Common myeloid progenitor, CD34-positive (primary cell): ENCODE measurements around the gene GDPGP1.
A peak's percentile ranks its signal among the peaks of the same experiment; 100 is the strongest.
"Not testable (repeated sequence)": the region's sequence is repeated elsewhere in the genome, so short reads cannot be mapped to it uniquely, and the experiment has no call there.

Source experiments
- CTCF ChIA-PET: fragments of 350-600 bp; sonication (Branson Sonifier 250); formaldehyde crosslinking; loops from one replicate; lab custom pipeline; 2021; ENCODE audit warnings: antibody characterized with exemption; lab: Charles Lee
- POLR2A ChIA-PET: fragments of 350-600 bp; sonication (Branson Sonifier 250); formaldehyde crosslinking; loops from one replicate; lab custom pipeline; 2021; ENCODE audit warnings: antibody characterized with exemption; lab: Charles Lee
- DNase-seq, 3 donors: peaks; one replicate each; pipeline versions ENCODE4 v3.0.0 to v3.0.0-alpha.2; 2013
- H3K27ac ChIP-seq, 2 experiments: 1 replicate in 1 of 2; 2 replicates in 1 of 2; pipeline ENCODE4 v1.7.0; 2013; ENCODE audit warnings: inconsistent platforms in 2 of 2, low read length in 2 of 2, mild to moderate bottlenecking in 2 of 2, low read depth in 1 of 2, moderate library complexity in 1 of 2; ENCODE audit not compliant: severe bottlenecking in 2 of 2, insufficient read depth in 1 of 2, poor library complexity in 1 of 2
- H3K27me3 ChIP-seq, 5 experiments: replicated peaks in 2 of 5; 1 replicate in 3 of 5; 2 replicates in 2 of 5; pipeline versions ENCODE4 v1.6.1 to v1.7.0; 2013; ENCODE audit warnings: low read length in 4 of 5, mild to moderate bottlenecking in 2 of 5, moderate library complexity in 2 of 5, inconsistent platforms in 1 of 5; ENCODE audit not compliant: insufficient read depth in 5 of 5, control insufficient read depth in 4 of 5
- H3K36me3 ChIP-seq, 4 experiments: 1 replicate in 2 of 4; 2 replicates in 2 of 4; pipeline versions ENCODE4 v1.6.1 to v1.7.0; 2013; ENCODE audit warnings: low read length in 3 of 4, control low read depth in 1 of 4, mild to moderate bottlenecking in 1 of 4; ENCODE audit not compliant: control insufficient read depth in 4 of 4, insufficient read depth in 4 of 4
- H3K4me1 ChIP-seq, 4 experiments: 1 replicate in 3 of 4; 2 replicates in 1 of 4; pipeline versions ENCODE4 v1.6.1 to v1.7.1; 2013; ENCODE audit warnings: low read length in 3 of 4, mild to moderate bottlenecking in 3 of 4, control low read depth in 1 of 4, inconsistent platforms in 1 of 4, moderate library complexity in 1 of 4; ENCODE audit not compliant: control insufficient read depth in 4 of 4, insufficient read depth in 4 of 4; ENCODE audit errors: control extremely low read depth in 1 of 4
- H3K4me3 ChIP-seq, 7 experiments: 1 replicate in 4 of 7; 2 replicates in 3 of 7; pipeline versions ENCODE4 v1.5.1 to v1.7.0; 2013; ENCODE audit warnings: mild to moderate bottlenecking in 7 of 7, low read length in 6 of 7, moderate library complexity in 6 of 7, inconsistent platforms in 2 of 7, low read depth in 2 of 7, control low read depth in 1 of 7; ENCODE audit not compliant: insufficient read depth in 4 of 7, control insufficient read depth in 1 of 7; ENCODE audit errors: extremely low read depth in 1 of 7
- H3K9me3 ChIP-seq, 5 experiments: 1 replicate in 4 of 5; 2 replicates in 1 of 5; pipeline versions ENCODE4 v1.6.1 to v1.7.1; 2013; ENCODE audit warnings: low read length in 4 of 5, mild to moderate bottlenecking in 2 of 5, inconsistent platforms in 1 of 5, low read depth in 1 of 5, moderate library complexity in 1 of 5; ENCODE audit not compliant: control insufficient read depth in 4 of 5, insufficient read depth in 2 of 5; ENCODE audit errors: control extremely low read depth in 1 of 5
- WGBS: methylation state at CpG from one replicate; pipeline ENCODE4 v1.1.5; 2013; ENCODE audit not compliant: insufficient coverage; 5-methylcytosine and 5-hydroxymethylcytosine counted together

GDPGP1 gene

DNA sequence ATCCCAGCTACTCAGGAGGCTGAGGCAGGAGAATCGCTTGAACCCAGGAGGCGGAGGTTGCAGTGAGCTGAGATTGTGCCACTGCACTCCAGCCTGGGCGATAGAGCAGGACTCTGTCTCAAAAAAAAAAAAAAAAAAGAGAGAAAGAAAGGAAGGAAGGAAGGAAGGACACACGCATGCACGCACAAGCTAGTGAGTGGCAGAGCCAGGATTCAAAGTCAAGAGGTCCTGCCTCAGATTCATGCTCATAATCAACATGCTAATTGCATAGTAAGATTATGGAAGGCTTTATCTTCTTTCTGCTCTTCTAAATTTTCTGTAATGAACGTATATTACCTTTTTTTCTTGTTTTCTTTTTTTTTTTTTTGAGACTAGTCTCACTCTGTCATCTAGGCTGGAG is 26.7 kb downstream of the GDPGP1 start:
- POLR2A ChIA-PET, DNase-seq, H3K36me3 ChIP-seq, H3K27me3 ChIP-seq, H3K9me3 ChIP-seq, H3K4me3 ChIP-seq, H3K27ac ChIP-seq: not testable (repeated sequence)
- H3K4me1 ChIP-seq: peaks cover 7 to 15% (median 12%) of the 10 kb centered on the region in 4 experiments
- CTCF ChIA-PET: interaction anchor here (1.7 kb wide), 1 partner anchor 27 kb away, joined by 3 read pairs; no protein-coding TSS in a partner anchor
- no CpG with 5 or more reads among the region's 6 CpGs for WGBS

GRCh38 chr15:90261811-90262210 is 27.8 kb downstream of the GDPGP1 start:
- Histone ChIP-seq H3K4me3 (no peak overlapping the region), H3K27ac (no peak overlapping the region), H3K4me1 (peaks cover 10 to 25% (median 21%) of the 10 kb centered on the region in 4 experiments), H3K9me3 (no peaks in the 10 kb centered on the region), H3K36me3 (no peaks in the 10 kb centered on the region), H3K27me3 (no peaks in the 10 kb centered on the region)
- ChIA-PET CTCF (interaction anchor here (0.8 to 1.5 kb wide), 2 partner anchors 12 kb away, joined by 3 to 5 read pairs; partner anchors contain the start of gene TTLL13), POLR2A (no interaction called here)
- 100% methylated on average over 4 of the region's 5 CpGs for WGBS
- no peak for DNase-seq

- Histone ChIP-seq H3K27me3 (no peaks in the 10 kb centered on the region), H3K4me1 (peaks cover 16 to 32% (median 26%) of the 10 kb centered on the region in 4 experiments), H3K9me3 (no peaks in the 10 kb centered on the region), H3K36me3 (peaks cover 0 to under 1% (median under 1%) of the 10 kb centered on the region in 4 experiments), H3K27ac (no peak overlapping the region), H3K4me3 (no peak overlapping the region)
- ChIA-PET POLR2A (no interaction called here), CTCF (interaction anchor here (1.3 to 1.5 kb wide), 3 partner anchors 13 to 41 kb away, joined by 3 to 5 read pairs (median 3); partner anchors contain the start of gene TTLL13)
- no peak for DNase-seq
- 100% methylated on average over 4 of the region's 5 CpGs for WGBS
Observed at GRCh38 chr15:90262426-90262825, 28.4 kb downstream of the GDPGP1 start.

DNA sequence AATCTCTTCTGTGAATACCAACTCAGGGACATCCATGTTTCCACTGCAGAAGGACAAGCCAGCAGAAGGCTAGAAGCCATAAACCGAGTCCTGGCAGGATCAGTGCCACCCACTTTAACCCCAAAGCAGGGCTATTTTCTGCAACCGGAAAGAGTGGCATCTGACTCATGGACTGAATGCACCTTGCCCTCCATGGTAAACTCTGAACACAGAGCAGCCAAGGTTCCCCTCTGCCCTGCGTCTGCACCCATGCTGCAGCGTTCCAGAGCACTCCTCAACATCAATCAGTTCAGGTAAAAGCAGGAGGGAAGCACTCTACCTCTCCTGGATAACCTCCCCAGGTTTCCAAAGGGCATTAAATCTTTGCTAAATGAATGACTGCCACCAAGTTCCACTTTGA is 30.7 kb downstream of the GDPGP1 start:
- peak overlapping the region in 6 of 7 experiments; percentile 82 to 93 (median 86) for H3K4me3 ChIP-seq
- CTCF ChIA-PET: no interaction called here
- peak overlapping the region; percentile 87 to 94 for H3K27ac ChIP-seq
- peak in 2 of 3 donors; percentile 20 to 45 for DNase-seq
- no peaks in the 10 kb centered on the region for H3K9me3 ChIP-seq
- peaks cover 21 to 36% (median 33%) of the 10 kb centered on the region in 4 experiments for H3K4me1 ChIP-seq
- POLR2A ChIA-PET: no interaction called here
- H3K27me3 ChIP-seq: no peaks in the 10 kb centered on the region
- WGBS: 48% methylated on average over 4 of the region's 4 CpGs
- peaks cover 5 to 13% (median 9%) of the 10 kb centered on the region in 4 experiments for H3K36me3 ChIP-seq

GRCh38 chr15:90265271-90266060 is 31.5 kb downstream of the GDPGP1 start, which contains the start of gene NGRN:
TSS of gene NGRN (plus strand) at chr15:90265672. CDS start at chr15:90265713, 41 bp downstream.
- CTCF ChIA-PET: interaction anchor here (1.4 kb wide), 1 partner anchor 44 kb away, joined by 4 read pairs; no protein-coding TSS in a partner anchor
- WGBS: under 1% methylated on average over 47 of the region's 59 CpGs
- peak; percentile 92 to 97 (median 95) for DNase-seq
- Histone ChIP-seq H3K27me3 (no peaks in the 10 kb centered on the region), H3K36me3 (peaks cover 5 to 21% (median 15%) of the 10 kb centered on the region in 4 experiments), H3K27ac (peak within 1 kb of the TSS; percentile 87 to 94), H3K9me3 (no peaks in the 10 kb centered on the region), H3K4me3 (peak within 1 kb of the TSS; percentile 63 to 93 (median 84)), H3K4me1 (peaks cover 21 to 36% (median 33%) of the 10 kb centered on the region in 4 experiments)
- POLR2A ChIA-PET: interaction anchor here (1.0 to 1.2 kb wide), 3 partner anchors 10 to 32 kb away, joined by 3 to 4 read pairs (median 3); partner anchors contain the start of genes CIB1, GDPGP1 and TTLL13

- H3K4me1 ChIP-seq: peaks cover 21 to 36% (median 33%) of the 10 kb centered on the region in 4 experiments
- CTCF ChIA-PET: interaction anchor here (1.4 kb wide), 1 partner anchor 44 kb away, joined by 4 read pairs; no protein-coding TSS in a partner anchor
- peak in 1 of 3 donors; percentile 34 for DNase-seq
- H3K27ac ChIP-seq: peak overlapping the region; percentile 87 to 94
- WGBS: 0% methylated on average over 16 of the region's 16 CpGs
- peak overlapping the region; percentile 63 to 93 (median 84) for H3K4me3 ChIP-seq
- POLR2A ChIA-PET: interaction anchor here (1.0 to 1.2 kb wide), 3 partner anchors 11 to 32 kb away, joined by 3 to 4 read pairs (median 3); partner anchors contain the start of genes CIB1, GDPGP1 and TTLL13
- H3K36me3 ChIP-seq: peaks cover 5 to 26% (median 18%) of the 10 kb centered on the region in 4 experiments
- no peaks in the 10 kb centered on the region for H3K27me3 ChIP-seq
- H3K9me3 ChIP-seq: no peaks in the 10 kb centered on the region
Observed at GRCh38 chr15:90266061-90266431, 32.0 kb downstream of the GDPGP1 start.
